ENCODE measurements around the gene DNAH3.

GRCh38 chr16:20942256-20942655, 208.4 kb downstream of the DNAH3 start:
- no peak for TF ChIP-seq CTCF (IDR thresholded peaks at IDR 0.05; ENCODE audit: low read depth, low read length)
- TF ChIP-seq POLR2A (IDR thresholded peaks at IDR 0.05; ENCODE audit: extremely low read depth, insufficient read length), result no peak
- no peak for TF ChIP-seq MYC (IDR thresholded peaks at IDR 0.05; ENCODE audit: low read depth, low read length)
- TF ChIP-seq MAX (IDR thresholded peaks at IDR 0.05; ENCODE audit: low read depth, low read length), result no peak

Data from NB4 (cell line).